ENCODE results near the gene TNN.
"Not testable (repeated sequence)": the region's sequence is repeated elsewhere in the genome, so short reads cannot be mapped to it uniquely, and the experiment has no call there.

TNN gene, protein sequence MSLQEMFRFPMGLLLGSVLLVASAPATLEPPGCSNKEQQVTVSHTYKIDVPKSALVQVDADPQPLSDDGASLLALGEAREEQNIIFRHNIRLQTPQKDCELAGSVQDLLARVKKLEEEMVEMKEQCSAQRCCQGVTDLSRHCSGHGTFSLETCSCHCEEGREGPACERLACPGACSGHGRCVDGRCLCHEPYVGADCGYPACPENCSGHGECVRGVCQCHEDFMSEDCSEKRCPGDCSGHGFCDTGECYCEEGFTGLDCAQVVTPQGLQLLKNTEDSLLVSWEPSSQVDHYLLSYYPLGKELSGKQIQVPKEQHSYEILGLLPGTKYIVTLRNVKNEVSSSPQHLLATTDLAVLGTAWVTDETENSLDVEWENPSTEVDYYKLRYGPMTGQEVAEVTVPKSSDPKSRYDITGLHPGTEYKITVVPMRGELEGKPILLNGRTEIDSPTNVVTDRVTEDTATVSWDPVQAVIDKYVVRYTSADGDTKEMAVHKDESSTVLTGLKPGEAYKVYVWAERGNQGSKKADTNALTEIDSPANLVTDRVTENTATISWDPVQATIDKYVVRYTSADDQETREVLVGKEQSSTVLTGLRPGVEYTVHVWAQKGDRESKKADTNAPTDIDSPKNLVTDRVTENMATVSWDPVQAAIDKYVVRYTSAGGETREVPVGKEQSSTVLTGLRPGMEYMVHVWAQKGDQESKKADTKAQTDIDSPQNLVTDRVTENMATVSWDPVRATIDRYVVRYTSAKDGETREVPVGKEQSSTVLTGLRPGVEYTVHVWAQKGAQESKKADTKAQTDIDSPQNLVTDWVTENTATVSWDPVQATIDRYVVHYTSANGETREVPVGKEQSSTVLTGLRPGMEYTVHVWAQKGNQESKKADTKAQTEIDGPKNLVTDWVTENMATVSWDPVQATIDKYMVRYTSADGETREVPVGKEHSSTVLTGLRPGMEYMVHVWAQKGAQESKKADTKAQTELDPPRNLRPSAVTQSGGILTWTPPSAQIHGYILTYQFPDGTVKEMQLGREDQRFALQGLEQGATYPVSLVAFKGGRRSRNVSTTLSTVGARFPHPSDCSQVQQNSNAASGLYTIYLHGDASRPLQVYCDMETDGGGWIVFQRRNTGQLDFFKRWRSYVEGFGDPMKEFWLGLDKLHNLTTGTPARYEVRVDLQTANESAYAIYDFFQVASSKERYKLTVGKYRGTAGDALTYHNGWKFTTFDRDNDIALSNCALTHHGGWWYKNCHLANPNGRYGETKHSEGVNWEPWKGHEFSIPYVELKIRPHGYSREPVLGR (N-terminal part only)

DNA sequence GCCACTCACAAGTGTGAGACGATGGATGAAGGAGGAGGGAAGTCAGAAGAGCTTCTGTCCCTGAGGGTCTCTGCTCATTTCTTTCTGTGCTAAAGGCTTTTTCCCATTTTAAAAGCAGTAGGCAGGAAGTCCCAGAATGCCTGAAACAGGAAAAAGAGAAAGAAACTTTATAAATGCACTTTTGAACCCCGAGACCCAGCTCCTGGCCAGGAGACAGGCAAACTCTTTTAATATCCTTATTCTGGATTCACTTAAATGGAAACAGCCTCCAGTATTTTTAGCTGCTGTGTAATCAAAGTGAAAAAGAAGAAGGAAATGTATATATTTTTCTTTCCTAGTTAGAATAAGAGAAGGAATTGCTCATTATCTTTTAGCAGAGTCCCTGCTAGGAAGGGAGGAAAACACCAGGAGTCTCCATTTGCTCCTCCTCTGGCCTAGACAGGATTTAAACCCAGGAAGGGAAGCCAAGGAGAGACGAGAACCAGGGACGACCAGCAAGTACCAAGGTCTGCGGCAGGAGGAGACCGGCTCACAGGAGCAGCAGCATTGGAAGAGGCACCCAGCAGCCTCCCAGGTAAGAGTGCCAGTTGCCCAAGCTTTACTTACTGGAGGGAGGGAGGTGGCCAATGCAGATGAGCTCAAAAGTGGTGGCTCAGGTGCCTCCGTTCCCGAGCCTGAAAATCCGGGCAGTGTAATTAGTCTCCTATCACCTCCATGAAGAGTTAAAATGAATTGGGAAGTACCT, at the start of gene TNN:
TNN (plus strand) TSS at position 472 of the 745 bp plus-strand sequence. CDS start 9,586 bp downstream, outside the sequence.
- DNase-seq, result no peak

DNA sequence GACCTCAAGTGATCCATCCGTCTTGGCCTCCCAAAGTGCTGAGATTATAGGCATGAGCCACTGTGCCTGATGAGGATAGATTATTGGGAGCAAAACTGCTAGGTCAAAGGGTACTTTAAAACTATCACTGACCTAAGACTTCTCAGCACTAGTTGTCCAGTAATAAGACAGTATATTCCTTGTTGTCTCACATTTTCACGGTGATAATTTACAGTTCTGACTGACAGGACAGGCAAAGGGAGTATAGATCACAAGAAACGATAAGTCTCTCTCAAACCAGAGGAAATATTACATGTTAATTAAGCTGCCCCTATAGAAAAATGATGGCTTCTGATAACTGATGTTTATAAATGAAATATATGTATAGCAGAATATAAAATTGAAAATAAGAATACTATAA, 48.1 kb upstream of the TNN start:
- no peak for DNase-seq

DNA sequence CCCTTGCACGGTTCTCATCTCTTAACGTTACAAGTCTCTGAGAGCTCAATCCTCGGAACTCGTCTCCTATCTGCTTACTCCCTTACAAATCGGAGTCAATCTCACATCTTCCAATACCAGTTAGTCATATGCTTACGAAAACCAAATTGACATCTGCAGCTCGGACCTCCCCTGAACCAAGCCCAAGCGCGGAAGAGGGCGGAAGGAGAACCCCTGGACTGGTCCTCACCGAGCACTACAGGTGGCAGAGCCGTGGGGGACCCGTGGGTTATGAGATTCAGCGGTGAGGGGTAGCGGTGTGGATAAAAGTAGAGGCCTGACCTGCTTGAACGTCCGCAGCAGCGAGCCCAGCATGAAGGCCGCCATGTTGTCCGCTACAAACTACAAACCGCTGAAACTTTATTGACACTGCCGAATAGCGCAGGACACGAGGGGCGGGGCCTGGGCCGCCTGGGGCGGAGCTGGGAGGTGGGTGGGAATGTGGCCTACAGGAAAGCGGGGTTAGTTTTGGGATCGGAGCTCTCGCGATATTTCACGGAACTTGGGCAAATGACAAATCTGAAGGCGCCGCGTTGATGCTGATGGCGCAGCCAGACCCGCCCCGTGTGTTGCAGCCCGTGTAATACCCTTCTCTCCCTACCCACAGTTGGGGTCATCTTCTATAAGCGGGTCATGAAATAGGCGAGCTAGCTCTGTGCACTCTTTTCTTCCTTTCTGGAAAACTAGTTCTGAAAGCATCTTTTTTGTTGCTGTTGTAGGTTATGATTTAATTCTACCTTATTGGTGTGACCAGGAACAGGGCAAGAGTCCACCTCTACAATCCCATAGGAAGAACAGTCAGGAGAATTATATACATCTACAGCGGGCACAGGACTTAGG, 44.4 kb upstream of the TNN start, which contains the start of gene MRPS14:
MRPS14 (minus strand) TSS at position 383 of the 879 bp plus-strand sequence; CDS start at position 366, 17 bp downstream.
- peak; percentile 98 for DNase-seq

DNA sequence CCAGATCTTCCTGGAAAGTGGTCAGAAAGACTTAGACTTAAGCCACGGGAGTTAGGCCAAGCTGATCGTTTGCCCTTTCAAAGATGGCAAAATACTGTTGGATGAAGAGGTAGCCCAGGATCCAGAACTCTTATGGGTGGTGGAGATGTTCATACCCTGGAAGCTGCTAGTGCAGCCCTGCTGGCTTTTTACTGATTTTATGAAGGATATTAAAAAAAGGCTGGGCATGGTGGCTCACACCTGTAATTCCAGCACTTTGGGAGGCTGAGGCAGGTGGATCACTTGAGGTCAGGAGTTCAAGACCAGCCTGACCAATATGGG, 43.8 kb upstream of the TNN start:
- DNase-seq, result not testable (repeated sequence)

DNA sequence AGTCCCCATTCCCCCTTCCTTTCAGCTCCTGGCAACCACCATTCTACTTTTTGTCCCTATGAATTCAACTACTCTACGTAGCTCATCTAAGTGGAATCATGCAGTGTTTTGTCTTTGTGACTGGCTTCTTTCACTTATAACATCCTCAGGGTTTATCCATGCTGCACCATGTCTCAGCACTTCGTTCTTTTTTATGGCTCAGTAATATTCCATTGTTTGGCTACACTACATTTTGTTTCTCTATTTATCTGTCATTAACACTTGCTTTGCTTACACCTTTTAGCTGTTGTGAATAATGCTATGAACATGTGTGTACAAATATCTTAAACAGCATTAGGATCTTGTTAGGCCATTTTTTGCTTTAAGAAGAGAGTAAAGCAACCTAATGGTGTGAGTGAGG, 42.9 kb upstream of the TNN start:
- no peak for DNase-seq

DNA sequence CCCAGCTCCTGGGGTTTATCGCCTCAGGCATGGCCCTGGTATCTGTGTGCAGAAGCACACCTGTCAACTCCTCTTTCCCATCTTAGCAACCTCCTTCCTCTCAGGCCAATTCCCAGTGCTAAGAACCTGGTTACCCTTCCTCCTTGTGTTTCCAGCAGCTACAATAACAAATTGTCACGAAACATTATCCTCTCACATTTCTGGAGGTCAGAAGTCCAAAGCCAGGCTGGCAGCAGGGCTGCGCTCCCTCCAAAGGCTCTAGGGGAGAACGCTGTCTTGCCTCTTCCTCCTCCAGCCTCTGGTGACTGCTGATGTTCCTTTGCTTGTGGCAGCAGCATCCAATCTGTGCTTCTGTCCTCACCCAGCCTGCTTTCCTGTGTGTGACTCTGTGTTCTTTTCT, 33.7 kb upstream of the TNN start:
- no peak for DNase-seq

DNA sequence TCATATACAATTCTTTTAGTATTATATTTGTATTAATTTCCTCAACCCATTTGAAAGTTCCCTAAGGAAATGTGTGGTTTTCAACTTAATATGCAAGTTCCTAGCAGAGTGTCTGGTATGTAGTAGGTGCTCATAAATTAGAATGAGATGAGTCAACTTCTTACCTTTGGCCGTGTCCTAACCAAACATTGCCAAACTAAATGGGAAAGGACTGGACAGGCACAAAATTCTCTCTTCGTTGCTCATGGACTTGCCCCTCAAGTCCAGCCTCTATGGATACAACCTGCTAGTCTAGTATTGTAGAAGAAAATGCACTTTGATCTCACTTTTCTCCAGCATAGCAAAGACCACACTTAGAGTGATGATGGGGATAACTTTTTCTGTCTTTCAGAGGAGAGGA, 32.9 kb upstream of the TNN start:
- DNase-seq, result no peak

DNA sequence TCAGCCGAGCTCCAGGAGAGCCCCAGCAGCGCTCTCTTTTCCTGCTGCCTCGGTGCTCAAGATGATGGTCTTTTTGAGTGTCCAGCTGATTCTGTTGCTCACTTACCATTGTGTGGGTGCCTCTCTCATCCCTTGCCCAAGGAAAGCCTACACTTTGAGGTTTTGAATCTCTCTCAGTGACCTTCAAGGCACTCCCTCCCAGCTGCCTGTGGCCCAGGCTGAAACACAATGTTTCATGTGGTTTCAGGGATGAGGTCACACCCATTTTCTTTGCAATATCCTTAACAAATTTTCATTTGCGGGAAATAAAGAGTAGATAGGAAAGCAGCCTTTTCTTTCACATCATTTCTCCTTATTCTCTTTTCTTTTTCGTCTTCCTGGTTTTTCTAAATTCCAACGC, 31.8 kb upstream of the TNN start:
- no peak for DNase-seq

DNA sequence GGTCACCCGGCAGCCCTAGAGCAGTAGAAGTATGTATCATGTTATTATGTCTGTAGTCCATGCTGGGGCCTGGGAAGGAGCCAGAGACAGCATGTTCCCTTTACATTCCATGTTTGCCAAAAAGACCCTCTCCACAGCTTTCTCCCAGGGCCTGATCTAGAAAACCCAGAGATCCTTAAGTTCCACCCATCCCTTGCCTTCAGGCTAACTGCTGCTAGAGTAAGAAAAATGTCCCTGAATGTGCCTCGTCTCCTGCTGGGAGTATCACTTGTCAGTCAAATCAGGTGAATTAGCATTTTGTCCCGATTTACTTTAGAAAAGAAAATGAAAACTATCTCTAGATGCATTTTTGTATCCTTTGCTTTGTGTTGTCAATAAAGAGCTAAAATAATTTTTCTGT, 31.2 kb upstream of the TNN start:
- no peak for DNase-seq

DNA sequence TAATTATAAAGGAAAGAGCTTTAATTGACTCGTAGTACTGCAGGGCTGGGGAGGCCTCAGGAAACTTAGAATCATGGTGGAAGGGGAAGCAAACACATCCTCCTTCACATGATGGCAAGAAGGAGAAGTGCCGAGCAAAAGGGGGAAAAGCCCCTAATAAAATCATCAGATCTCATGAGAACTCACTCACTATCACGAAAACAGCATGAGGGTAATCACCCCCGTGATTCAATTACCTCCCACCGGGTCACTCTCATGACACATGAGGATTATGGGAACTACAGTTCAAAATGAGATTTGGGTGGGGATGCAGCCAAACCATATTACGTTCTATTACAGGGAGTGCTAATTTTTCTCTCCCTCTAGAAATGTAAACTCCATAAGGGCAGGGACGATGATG, 30.2 kb upstream of the TNN start:
- no peak for DNase-seq

DNA sequence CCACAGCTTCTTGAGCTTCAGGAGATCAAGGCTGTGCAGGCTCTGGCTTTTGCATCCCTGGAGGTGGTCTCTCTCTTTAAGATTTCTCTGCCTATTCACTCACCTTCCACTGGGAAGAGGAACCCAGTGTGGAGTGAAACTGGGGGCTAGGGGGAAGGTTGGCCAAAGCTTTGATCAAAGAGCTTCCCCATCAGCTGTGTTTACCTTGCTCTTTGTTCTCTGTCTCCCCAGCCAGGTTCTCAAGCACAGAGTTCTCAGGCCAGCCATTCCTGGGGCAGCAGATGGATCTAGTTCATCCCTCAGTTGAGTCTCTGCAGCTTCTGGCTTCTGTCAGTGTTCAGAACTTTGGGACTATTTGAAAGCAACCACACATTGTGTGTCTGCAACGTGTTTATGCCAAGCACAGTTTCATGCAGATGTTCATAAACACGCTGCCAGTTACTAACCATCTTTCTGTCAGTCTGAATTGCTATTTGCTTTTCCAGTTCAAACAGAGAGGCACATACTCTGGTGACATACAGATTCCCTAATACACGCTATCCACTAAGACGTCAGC, 27.2 kb upstream of the TNN start:
- DNase-seq, result no peak

DNA sequence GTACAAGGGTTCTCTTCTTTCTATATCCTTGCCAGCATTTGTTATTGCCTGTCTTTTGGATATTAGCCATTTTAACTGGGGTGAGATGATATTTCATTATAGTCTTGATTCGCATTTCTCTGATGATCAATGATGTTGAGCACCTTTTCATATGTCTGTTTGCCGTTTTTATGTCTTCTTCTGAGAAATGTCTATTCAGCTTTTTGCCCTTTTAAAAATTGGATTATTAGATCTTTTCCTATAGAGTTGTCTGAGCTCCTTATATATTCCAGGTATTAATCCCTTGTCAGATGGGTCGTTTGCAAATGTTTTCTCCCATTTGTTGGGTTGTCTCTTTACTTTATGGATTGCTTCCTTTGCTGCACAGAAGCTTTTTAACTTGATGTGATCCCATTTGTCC, 25.0 kb upstream of the TNN start:
- no peak for DNase-seq

DNA sequence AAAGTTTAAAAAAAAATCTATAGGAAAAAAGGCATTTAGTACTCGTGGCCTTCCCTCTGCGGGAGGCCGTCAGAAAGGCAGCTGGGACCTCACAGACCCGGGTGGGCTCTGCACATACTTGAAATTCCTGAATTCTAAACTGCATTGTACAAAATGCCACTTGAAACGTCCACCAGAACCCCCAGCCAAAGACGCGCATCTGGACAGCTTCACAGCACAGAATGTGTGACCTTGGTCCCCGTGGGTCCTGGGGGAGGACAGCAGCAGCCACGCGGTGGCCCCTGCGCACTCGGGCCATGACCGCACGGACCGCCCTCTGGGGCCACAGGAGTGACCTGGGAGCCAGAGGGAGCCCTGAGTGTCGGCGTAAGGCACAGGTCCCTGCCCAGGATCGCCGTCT, 23.8 kb upstream of the TNN start:
- DNase-seq, result no peak

DNA sequence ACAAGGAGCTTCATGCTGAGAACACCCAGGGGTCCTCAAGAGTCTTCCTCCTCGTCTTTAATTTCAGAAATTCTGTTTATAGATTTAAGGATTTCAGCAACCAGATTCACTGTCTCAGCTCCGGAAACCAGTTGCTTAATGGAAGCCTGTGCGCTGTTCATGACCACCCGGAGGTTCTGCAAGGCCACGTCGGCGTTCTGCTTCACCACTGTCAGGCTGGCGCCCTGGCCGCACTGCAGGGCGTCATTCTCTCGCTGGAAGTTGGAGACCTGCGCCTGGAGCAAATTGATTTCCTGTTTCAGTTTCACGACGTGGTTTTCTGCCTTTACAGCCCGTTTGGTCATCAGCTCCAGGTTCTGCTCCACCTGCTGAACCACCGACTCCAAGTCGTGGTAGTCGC, 23.0 kb upstream of the TNN start:
- DNase-seq, result not testable (repeated sequence)

DNA sequence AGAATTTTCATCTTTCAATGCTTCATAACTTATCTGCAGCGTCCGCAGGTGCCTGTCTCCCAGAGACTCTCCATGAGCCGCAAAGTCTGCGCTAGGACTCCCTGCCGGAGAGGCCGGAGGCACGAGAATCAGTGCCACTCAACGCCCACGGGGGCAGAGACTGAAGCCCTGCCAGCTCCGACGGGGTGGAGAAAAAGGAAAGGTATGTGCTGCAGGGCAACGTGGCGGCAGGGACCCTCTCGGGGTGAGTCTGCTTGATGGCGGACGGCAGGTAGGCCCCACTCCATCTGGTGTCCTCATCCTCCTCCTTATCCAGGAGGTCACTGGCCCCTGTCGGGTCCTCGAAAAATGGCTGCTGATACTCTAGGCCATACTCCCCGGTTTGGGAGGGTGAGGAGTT, 22.5 kb upstream of the TNN start:
- DNase-seq, result no peak

DNA sequence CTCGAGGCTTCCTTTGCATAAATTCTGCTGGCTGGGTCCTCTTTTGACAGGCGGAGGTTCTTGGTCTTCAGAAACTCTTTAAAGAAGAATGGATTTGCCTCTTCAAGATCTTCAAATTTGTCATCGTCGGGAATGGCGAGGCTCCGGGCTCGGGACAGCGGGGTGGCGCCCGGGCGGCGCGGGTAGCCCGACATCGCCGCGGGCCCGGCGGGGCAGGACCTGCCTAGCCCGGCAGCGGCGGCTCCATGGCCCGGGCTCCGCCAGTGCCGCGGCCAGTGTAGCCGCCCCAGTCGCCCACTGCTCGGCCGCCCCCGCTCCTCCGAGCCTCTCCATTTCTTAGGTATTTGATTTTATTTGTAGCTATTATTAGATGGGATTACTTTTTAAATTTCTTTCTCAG, 22.1 kb upstream of the TNN start:
- no peak for DNase-seq

DNA sequence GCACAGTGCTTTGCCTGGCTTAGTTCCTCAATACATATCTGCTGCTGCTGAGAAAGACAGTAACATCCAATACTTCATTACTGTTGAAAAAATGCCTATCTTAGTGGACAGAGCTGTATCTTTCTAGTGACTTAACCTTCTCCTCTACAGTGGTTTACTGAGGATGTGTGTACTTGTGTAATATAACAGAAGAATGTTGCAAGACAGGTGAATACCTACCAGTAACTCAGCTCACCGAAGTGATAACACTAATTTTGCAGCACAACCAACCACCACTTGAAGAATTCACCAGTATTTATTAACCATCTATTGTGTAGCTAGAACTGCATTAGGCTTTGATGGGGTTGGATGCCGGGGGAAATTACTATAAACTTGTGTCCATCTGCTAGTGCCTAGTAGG, 16.6 kb upstream of the TNN start:
- DNase-seq, result no peak

DNA sequence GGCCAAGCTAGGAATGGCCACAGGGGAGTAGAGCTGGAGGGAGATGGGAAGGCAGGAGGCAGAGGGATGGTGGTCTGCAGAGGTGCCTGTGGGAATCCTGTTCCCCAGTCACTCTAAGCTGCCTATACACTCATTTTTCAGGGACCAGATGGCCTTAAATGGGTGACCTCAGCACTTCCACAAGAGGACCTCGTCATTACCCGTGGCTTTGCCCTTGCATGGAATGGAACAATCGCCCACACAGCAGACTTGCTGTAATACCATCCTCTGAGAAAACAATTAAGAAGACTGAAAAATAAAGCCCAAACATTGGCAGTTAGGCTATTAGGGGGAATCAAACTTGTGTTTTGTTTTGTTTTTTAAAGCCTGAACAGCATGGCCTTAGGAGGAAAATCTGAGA, 12.9 kb upstream of the TNN start:
- DNase-seq, result no peak

DNA sequence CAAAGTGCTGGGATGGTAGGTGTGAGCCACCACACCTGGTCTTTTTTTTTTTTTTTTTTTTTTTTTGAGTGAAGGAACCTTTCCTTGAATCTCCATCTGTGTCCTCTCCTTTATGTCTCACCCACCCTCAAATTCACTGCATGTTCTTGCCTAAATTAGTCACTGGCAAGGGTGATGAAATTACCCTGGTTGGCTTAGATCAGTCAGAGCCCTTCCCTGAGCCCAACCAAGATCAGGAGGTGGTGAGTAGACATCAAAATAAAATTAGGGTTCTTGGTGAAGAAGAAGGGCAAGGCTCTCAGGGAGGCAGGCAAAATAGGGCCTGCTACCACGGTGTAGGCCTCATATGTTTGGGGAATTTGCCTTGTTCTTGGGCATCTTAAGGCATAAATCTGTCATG, 5.3 kb upstream of the TNN start:
- DNase-seq, result no peak

DNA sequence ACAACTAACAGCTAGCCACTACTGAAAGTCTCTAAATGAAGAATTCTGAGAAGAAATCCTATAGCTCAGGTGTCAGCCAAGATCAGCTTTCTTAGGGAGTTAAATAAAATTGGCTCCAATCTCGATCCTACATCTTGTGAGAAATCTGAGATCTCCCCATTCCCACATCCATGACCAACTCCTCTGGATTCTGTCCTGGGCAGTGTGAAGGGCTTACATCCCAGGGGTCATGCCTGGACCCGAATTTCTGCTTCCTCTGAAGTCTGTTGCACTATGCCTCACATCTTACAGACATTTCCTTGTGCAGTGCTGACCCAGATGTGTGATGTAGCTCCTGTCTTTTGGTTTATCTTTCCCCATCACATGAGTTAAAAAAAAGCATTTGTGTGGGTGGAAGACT, 4.8 kb upstream of the TNN start:
- no peak for DNase-seq

DNA sequence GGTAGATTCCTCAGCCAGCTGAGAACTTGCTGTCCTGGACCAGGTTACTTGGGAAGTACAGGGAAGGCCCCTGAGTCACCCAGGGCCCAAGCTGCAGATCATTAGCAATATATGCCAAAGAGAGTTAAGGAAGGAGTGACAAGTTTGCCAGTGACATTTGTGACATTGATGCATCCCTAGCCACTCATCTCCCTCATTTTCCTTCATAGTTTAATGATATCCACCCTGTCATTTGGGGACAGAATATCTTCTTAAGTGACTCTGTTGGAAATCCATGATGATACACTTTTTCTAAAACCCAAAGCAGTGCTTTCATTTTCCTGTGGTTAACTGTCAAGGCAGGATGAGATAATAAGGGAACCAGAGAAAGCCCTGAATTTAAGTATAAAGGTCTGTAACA, 3.2 kb downstream of the TNN start:
- DNase-seq, result no peak

Data from NCI-H1694 treated with DMSO at 0.1 percent for 48 hours (cell line).